Hair follicle dermal papilla cell (primary cell): ENCODE results near the gene PAIP2. TPM values are rescaled to one million over a fixed set of nuclear protein-coding genes. Genes with fewer than 3 reads are reported as not detected.

ENCODE experiments used
- small RNA-seq: library from RNA; depleted of rRNA; stranded (forward); fragments of <200 nt; gene quantifications from one replicate; pipeline ENCODE3, GENCODE V24; 2012
- total RNA-seq: library from RNA; depleted of rRNA; stranded (reverse); fragments of >200 nt; gene quantifications from 2 replicates; pipeline ENCODE4 v1.2.3, GENCODE V29; 2012

PAIP2 gene
- total RNA-seq = 42.4 and 49.8 TPM in 2 replicates

GRCh38 chr5:139341689-139342422 is at the start of gene PAIP2:
PAIP2 (plus strand) TSS chr5:139341854; CDS start chr5:139363785, 21,931 bp downstream.

GRCh38 chr5:139293507-139294373 is 47.9 kb upstream of the PAIP2 start, which contains the start of gene MATR3:
MATR3 (plus strand) TSS chr5:139293740; CDS start chr5:139307416, 13,676 bp downstream.

GRCh38 chr5:139383275-139383992 is 41.8 kb downstream of the PAIP2 start, which contains the start of gene SLC23A1:
SLC23A1 (minus strand) TSS chr5:139383297; CDS start chr5:139383253, 44 bp downstream.

DNA sequence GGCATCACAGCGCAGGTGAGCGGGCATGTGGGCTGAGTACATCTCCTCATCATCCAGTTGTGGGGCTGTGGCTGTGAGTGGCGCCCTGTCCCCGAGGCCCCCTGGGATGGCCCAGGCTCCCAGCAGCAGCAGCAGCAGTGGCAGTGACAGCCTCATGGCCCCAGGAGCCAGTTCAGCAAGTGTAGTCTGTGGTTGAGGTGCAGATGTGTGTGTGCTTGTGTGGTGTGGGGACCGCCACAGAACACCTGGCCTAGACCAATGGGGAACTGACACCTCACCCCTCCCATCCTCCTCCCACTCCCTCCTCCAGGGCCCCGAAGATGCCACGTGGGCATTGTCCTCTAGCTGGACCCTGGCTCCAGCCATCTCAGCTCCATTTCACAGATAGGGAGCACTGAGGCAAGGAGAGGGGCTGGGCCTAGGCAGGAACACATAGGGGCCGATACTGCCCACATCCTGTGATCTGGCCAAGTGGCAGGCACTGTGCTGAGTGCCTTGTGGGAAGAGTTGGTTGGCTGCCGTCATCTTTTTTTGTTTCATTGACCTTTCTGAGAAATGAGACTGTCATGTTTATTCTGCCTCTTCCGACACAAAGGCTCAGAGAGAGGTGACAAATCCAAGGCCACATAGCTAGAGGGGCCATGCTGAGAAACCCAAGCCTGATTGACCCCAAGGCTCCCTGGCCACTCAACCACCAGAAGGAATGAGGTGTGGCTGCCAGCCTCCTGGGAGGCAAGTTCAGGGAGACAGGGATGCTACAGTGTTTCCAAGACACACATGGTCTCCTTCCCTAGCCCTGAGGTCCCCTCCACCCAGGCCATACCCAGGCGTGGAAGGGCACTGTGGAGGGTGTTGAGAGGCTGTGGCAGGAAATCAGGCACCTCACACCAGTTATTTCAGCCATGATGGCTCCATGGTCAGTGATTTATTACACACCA is 48.3 kb downstream of the PAIP2 start, which contains the start of gene MZB1:
Gene MZB1, minus strand, starts transcription at position 213 of the 938 bp plus-strand sequence. Its CDS starts 57 bp downstream, at position 156.

DNA sequence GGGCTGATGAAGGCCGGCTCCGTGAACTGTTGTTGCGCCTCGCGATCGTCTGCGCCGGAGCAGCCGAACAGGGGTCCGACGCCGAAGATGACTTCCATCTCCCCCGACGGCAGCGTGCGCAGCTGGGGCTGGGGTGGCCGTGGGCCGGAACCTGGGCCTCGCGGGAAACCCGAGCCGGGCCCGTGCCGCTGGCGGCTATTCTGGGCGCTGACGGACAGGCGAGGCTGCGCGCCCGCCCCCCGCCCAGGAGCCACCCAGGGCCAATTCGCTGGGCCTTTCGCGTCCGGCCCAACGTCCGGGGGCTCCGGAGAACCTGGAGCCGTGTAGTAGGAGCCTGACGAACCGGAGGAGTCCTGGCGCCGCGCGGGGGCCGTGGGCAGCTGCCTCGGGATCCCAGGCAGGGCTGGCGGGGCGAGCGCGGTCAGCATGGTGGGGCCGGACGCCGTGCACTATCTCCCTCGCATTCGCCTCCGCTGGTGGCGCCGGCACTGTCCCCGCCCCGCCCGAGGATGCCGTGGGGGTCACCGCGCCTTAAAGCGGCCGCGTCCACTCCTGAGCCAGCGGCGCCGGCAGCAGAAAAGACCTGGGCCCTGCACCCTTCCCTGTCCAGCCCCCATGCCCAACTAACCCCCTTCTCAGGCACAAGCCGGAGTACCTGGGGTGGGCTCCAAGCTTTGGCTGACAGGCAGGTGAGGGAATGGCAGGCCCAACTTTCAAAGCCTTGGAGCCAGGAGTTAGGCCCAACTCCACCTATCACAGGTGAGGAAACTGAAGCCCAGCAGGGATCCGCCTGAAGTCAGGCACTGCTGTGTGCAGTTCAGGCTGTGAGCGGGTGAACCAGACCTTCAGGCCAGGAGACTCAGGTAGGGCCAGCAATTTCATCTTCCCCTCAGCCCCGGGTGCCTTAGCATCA is 53.3 kb downstream of the PAIP2 start, which contains the start of gene PROB1:
Gene PROB1, minus strand, starts transcription at position 451 of the 913 bp plus-strand sequence. Its CDS starts 23 bp downstream, at position 428.

DNA sequence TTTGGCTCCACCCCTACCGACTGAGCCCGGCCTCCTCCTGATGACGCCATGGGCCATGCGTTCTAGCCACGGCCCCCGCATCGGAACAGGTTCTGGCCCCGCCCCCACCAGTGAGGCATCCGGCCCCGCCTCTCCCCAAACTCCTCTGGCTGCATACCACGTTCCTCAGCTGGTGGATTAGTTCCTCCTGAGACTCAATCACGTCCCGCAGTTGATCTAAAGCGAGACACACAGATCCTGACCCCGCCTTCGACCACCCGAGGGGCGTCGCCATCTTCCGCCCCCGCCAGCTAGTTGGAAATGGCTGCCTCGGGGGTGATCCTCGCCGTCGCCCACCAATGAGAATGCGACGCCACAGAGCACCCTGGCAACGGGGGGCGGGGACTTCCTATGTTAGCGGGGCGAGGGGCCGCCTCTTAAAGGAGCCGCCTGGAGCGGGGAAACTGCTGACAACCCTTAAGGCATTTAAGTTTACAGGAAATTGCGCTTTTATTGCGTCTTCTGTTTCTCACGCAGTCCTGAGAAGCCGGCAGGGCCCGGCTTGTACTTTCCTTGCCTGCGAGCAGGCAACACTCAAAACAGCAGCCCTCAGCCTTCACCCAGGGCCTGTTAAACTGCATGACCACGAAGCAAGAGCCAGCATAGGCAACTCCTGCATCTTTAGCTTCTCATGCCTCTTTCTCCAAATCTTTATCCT is 62.3 kb downstream of the PAIP2 start, which contains the start of gene SPATA24:
Gene SPATA24, minus strand, starts transcription at position 303 of the 697 bp plus-strand sequence. Its CDS starts 29 bp downstream, at position 274.

Small RNA genes within 50 kb of the gene (small RNA-seq; reads per million reads assigned to genes)
- gene RNA5SP195 = not detected

Other genes starting within 250 kb of the PAIP2 start
- 40.7 and 43.4 TPM in 2 replicates for gene SIL1, start 143.5 kb upstream of the PAIP2 start, total RNA-seq
- gene MATR3, start 48.1 kb upstream of the PAIP2 start, total RNA-seq = 200 and 201 TPM in 2 replicates
- not detected in 2 replicates for gene SLC23A1, start 41.4 kb downstream of the PAIP2 start, total RNA-seq
- gene MZB1, start 48.1 kb downstream of the PAIP2 start, total RNA-seq = 0.16 TPM in 1 of 2 replicates, not detected in the other
- 1.9 and 2.4 TPM in 2 replicates for gene PROB1, start 53.2 kb downstream of the PAIP2 start, total RNA-seq
- gene SPATA24, start 62.2 kb downstream of the PAIP2 start, total RNA-seq = 1.6 and 7.2 TPM in 2 replicates
- 8.3 and 8.6 TPM in 2 replicates for gene DNAJC18, start 97.7 kb downstream of the PAIP2 start, total RNA-seq
- 1.8 TPM in 1 of 2 replicates, not detected in the other for gene ECSCR, start 120.9 kb downstream of the PAIP2 start, total RNA-seq
- gene SMIM33, start 129.2 kb downstream of the PAIP2 start, total RNA-seq = not detected in 2 replicates
- gene STING1, start 140.9 kb downstream of the PAIP2 start, total RNA-seq = 62.4 and 64.1 TPM in 2 replicates
- 41.4 and 45.8 TPM in 2 replicates for gene UBE2D2, start 219.5 kb downstream of the PAIP2 start, total RNA-seq